GM23248 (cell line): ENCODE measurements around the gene CAMSAP2. TPM values are rescaled to one million over a fixed set of nuclear protein-coding genes. Genes with fewer than 3 reads are reported as not detected.
A peak's percentile ranks its signal among the peaks of the same experiment; 100 is the strongest.

Experiments used
- DNase-seq: peaks from one replicate; pipeline ENCODE4 v3.0.0-alpha.2; 2015
- H2AFZ ChIP-seq: fragments of 200-600 bp; sonication (generic); 2 replicates; pipeline ENCODE4 v1.6.1; 2016; ENCODE audit warnings: antibody characterized with exemption
- H3F3A ChIP-seq: fragments of 200-600 bp; sonication (generic); 2 replicates; pipeline ENCODE4 v1.6.1; 2016; ENCODE audit warnings: mild to moderate bottlenecking, antibody characterized with exemption, mixed run types; ENCODE audit not compliant: insufficient read depth
- H3K27ac ChIP-seq: fragments of 200-600 bp; sonication (generic); 2 replicates; pipeline ENCODE4 v1.5.1; 2016; ENCODE audit warnings: mild to moderate bottlenecking
- H3K27me3 ChIP-seq: fragments of 200-600 bp; sonication (generic); replicated peaks from 2 replicates; pipeline ENCODE4 v1.6.1; 2016; ENCODE audit warnings: mild to moderate bottlenecking; ENCODE audit not compliant: insufficient read depth
- H3K36me3 ChIP-seq: fragments of 200-600 bp; sonication (generic); 2 replicates; pipeline ENCODE4 v1.6.1; 2016; ENCODE audit warnings: low read depth, mild to moderate bottlenecking
- H3K4me1 ChIP-seq: fragments of 200-600 bp; sonication (generic); 2 replicates; pipeline ENCODE4 v1.6.1; 2016; ENCODE audit warnings: mild to moderate bottlenecking; ENCODE audit not compliant: insufficient read depth
- H3K4me2 ChIP-seq: fragments of 200-600 bp; sonication (generic); one replicate; pipeline ENCODE4 v1.6.1; 2016; ENCODE audit warnings: mild to moderate bottlenecking; ENCODE audit not compliant: unreplicated experiment
- H3K4me3 ChIP-seq: fragments of 200-600 bp; sonication (generic); 2 replicates; pipeline ENCODE4 v1.5.1; 2016; ENCODE audit warnings: mild to moderate bottlenecking
- H3K79me2 ChIP-seq: fragments of 200-600 bp; sonication (generic); 2 replicates; pipeline ENCODE4 v1.6.1; 2016; ENCODE audit warnings: mild to moderate bottlenecking; ENCODE audit not compliant: insufficient read depth
- H3K9ac ChIP-seq: fragments of 200-600 bp; sonication (generic); 2 replicates; pipeline ENCODE4 v1.6.1; 2016; ENCODE audit warnings: mild to moderate bottlenecking
- H3K9me2 ChIP-seq: fragments of 200-600 bp; sonication (generic); 2 replicates; pipeline ENCODE4 v1.6.1; 2016; ENCODE audit warnings: mixed run types, mild to moderate bottlenecking, moderate library complexity; ENCODE audit not compliant: insufficient read depth
- H3K9me3 ChIP-seq: fragments of 200-600 bp; sonication (generic); one replicate; pipeline ENCODE4 v1.6.1; 2017; ENCODE audit warnings: low read depth
- H4K20me1 ChIP-seq: fragments of 200-600 bp; sonication (generic); 2 replicates; pipeline ENCODE4 v1.6.0; 2016; ENCODE audit not compliant: insufficient read depth
- EZH2 ChIP-seq: fragments of 200-600 bp; sonication (generic); IDR thresholded peaks from 2 replicates; pipeline ENCODE4 v1.6.1; 2018; ENCODE audit warnings: antibody characterized with exemption, mild to moderate bottlenecking; ENCODE audit not compliant: insufficient read depth, poor library complexity, severe bottlenecking
- EZH2phosphoT487 ChIP-seq: fragments of 200-600 bp; sonication (generic); IDR thresholded peaks from 2 replicates; pipeline ENCODE4 v1.6.1; 2018; ENCODE audit warnings: antibody characterized with exemption, moderate library complexity, mild to moderate bottlenecking, low read depth; ENCODE audit not compliant: insufficient read depth
- WGBS, 2 experiments: methylation state at CpG; one replicate each; pipeline ENCODE4 v1.1.6; 2015 to 2017; ENCODE audit warnings: low lambda C conversion rate in 2 of 2, low coverage in 1 of 2; ENCODE audit errors: missing lambda C conversion rate in 2 of 2; 5-methylcytosine and 5-hydroxymethylcytosine counted together
- in situ Hi-C: fragments of 300-500 bp; cut with MboI; formaldehyde crosslinking; loops from 2 replicates; pipeline ENCODE4 v1.15.0; 2020
- polyA plus RNA-seq: library from polyadenylated mRNA; unstranded; fragments of >200 nt; fragmentation: Nextera tagmentation; extraction: Ambion mirVana; gene quantifications from 2 replicates; pipeline ENCODE4 v1.2.1, GENCODE V29; 2016
- total RNA-seq: library from RNA; depleted of rRNA; stranded (reverse); fragments of >200 nt; shearing (Covaris generic); gene quantifications from 2 replicates; pipeline ENCODE4 v1.2.3, GENCODE V29; 2014

The CAMSAP2 gene
- total and polyA plus RNA-seq, 2 experiments from 2014 or later = 10.9 to 28.7 TPM

GRCh38 chr1:200776949-200777348, 38.3 kb downstream of the CAMSAP2 start:
- DNase-seq = peak; percentile 52
- in situ Hi-C loops = no loop called here
- Histone ChIP-seq H3K4me2 (peak overlapping the region; percentile 19), H3K9me2 (no peaks in the 10 kb centered on the region), H3K9me3 (no peaks in the 10 kb centered on the region), H3K79me2 (peaks cover 99% of the 10 kb centered on the region), H3K4me3 (no peak overlapping the region), H4K20me1 (no peaks in the 10 kb centered on the region; the same call in 1 of the 2 replicates), H2AFZ (no peak overlapping the region), H3F3A (peaks cover 38% of the 10 kb centered on the region), H3K27me3 (no peaks in the 10 kb centered on the region), H3K36me3 (0 out of 2 replicates have a peak, but pooled peaks cover 3% of the 10 kb centered on the region), H3K4me1 (peaks cover 40% of the 10 kb centered on the region), H3K9ac (no peak overlapping the region), H3K27ac (peak overlapping the region; percentile 43)
- no peak for TF ChIP-seq EZH2phosphoT487
- TF ChIP-seq EZH2 = no peak

DNA sequence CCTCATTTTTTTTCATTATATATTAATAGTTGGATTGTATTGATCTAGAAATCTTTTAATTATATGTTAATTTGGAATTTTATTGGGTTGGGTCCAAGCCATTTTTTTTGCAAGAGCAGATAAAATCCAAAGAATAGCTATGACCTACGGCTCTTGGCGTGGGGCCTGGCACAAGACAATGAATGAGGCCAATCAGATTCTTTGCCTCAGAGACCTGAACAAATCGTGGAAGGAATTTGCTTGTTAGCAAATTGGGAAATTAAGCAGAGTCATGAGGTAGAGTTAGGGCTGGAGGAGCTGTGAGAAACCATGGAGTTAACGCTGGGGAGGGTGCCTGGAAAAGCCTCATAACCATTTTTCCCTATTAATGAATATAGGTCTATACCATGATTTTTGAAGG, 40.1 kb downstream of the CAMSAP2 start:
- TF ChIP-seq EZH2phosphoT487 (no peak), EZH2 (no peak)
- 81 to 82% methylated on average over 4 of the region's 4 CpGs for WGBS, 2 experiments
- H3K79me2 ChIP-seq = peaks cover 100% of the 10 kb centered on the region

DNA sequence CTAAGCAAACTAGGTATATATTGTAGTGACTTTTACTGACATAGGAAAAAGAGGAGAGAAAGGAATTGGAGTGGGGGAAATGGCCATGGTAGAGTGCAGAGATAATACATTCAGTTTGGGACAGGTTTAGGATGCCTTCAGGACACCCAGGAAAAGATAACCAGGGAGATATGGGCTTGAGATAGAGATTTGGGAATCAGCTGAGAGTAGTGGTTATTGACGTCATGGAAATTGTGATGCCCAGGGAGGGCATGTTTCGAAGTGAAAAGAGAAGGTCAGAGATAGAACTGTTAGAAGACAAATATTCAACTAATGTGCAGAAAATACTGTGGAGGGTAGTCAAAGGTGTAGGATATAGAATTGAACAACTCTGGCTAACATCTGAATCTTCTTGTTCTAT, 40.6 kb downstream of the CAMSAP2 start:
- WGBS, 2 experiments = 59 to 66% methylated on average over 2 of the region's 2 CpGs

More for the DNA sequence above, 40.1 kb downstream of the CAMSAP2 start:
- H3K9me3 ChIP-seq = no peaks in the 10 kb centered on the region
- H3K9ac ChIP-seq = no peak overlapping the region
- H3K4me2 ChIP-seq = no peak overlapping the region
- H3K4me1 ChIP-seq = peaks cover 40% of the 10 kb centered on the region
- peaks cover 5% of the 10 kb centered on the region; the same call in 1 of the 2 replicates for H3K36me3 ChIP-seq
- H3K27me3 ChIP-seq = no peaks in the 10 kb centered on the region
- H4K20me1 ChIP-seq = no peaks in the 10 kb centered on the region; the same call in 1 of the 2 replicates
- H2AFZ ChIP-seq = no peak overlapping the region
- no peak overlapping the region for H3K27ac ChIP-seq
- H3K9me2 ChIP-seq = no peaks in the 10 kb centered on the region
- H3K4me3 ChIP-seq = no peak overlapping the region
- no peak for DNase-seq
- H3F3A ChIP-seq = peaks cover 38% of the 10 kb centered on the region
- in situ Hi-C loops = no loop called here

DNA sequence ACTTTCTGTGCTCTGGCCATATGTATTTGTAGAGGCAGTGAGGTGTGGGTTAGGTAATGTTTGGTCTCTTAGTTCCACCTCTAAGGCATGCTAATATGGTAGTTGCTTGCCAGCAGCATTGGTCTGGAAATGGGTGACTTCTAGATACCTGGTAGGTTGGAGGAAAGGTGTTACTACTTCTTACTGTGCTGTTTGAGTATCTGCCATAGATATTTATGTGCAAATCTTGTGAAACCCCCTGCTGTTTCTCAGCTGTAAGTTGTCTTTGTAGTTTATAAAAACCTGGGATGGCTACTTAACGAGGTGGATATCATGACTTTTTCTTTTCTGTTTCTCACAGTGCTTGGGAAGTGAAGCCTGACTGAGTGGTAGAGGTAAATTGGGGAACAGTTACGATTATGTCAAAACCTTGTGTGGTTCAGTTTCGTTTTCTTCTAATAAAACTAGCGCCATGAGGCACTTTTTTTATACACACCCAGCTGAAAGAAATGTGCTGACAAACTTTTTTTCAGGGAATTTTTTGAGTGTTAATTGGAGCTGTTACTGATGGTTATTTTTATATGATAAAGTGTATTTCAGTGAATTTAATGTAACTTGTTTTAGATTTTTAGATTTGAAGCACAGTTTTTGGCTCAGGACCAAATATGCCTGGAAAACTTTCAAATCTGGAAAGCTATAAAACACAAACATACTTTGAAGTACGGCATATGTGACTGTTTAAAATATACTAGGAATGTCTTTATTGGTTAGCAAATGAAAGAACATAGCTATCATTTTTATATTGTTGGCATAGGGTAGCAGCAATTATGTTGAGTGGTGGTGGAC, 42.1 kb downstream of the CAMSAP2 start:
- in situ Hi-C loops = no loop called here
- peaks cover 100% of the 10 kb centered on the region for H3K79me2 ChIP-seq
- H3K27me3 ChIP-seq = no peaks in the 10 kb centered on the region
- H3K4me3 ChIP-seq = peak overlapping the region; percentile 61
- H3K27ac ChIP-seq = peak overlapping the region; percentile 14
- H4K20me1 ChIP-seq = no peaks in the 10 kb centered on the region; the same call in none of the 2 replicates
- H2AFZ ChIP-seq = peak overlapping the region; percentile 42
- no peaks in the 10 kb centered on the region for H3K9me3 ChIP-seq
- 7 to 8% methylated on average over 5 of the region's 5 CpGs for WGBS, 2 experiments
- H3K4me2 ChIP-seq = peak overlapping the region; percentile 83
- no peaks in the 10 kb centered on the region for H3K9me2 ChIP-seq
- TF ChIP-seq EZH2phosphoT487 (no peak), EZH2 (no peak)
- peaks cover 19% of the 10 kb centered on the region for H3F3A ChIP-seq
- H3K9ac ChIP-seq = peak overlapping the region; percentile 53
- H3K36me3 ChIP-seq = peaks cover 5% of the 10 kb centered on the region; the same call in 1 of the 2 replicates
- peaks cover 37% of the 10 kb centered on the region for H3K4me1 ChIP-seq
- DNase-seq = peak; percentile 53

More for the DNA sequence above, 40.6 kb downstream of the CAMSAP2 start:
- no peak overlapping the region for H3K4me2 ChIP-seq
- no peaks in the 10 kb centered on the region; the same call in 1 of the 2 replicates for H4K20me1 ChIP-seq
- no peaks in the 10 kb centered on the region for H3K27me3 ChIP-seq
- peaks cover 40% of the 10 kb centered on the region for H3K4me1 ChIP-seq
- no peak overlapping the region for H3K27ac ChIP-seq
- H3K9ac ChIP-seq = no peak overlapping the region
- H3K9me3 ChIP-seq = no peaks in the 10 kb centered on the region
- DNase-seq = peak; percentile 35
- H3K4me3 ChIP-seq = no peak overlapping the region
- in situ Hi-C loops = no loop called here
- peaks cover 100% of the 10 kb centered on the region for H3K79me2 ChIP-seq
- H3K36me3 ChIP-seq = peaks cover 5% of the 10 kb centered on the region; the same call in 1 of the 2 replicates
- H3K9me2 ChIP-seq = no peaks in the 10 kb centered on the region
- no peak for TF ChIP-seq EZH2
- TF ChIP-seq EZH2phosphoT487 = no peak
- no peak overlapping the region for H2AFZ ChIP-seq
- H3F3A ChIP-seq = peaks cover 34% of the 10 kb centered on the region
